Lung (tissue), 12 donors: ENCODE data around the gene FAM216A. TPM values are rescaled to one million over a fixed set of nuclear protein-coding genes. Genes with fewer than 3 reads are reported as not detected.

Experiments used
- ATAC-seq: fragments of 200-7000 bp; cut with Tn5 transposase; one replicate; pipeline ENCODE4 v1.9.1; 2020; ENCODE audit warnings: moderate number of reproducible peaks; ENCODE audit not compliant: insufficient read depth, low FRiP score
- DNase-seq, 3 donors: peaks; one replicate each; pipeline ENCODE4 v3.0.0-alpha.2; 2013 to 2017
- H3K27ac ChIP-seq, 2 donors: one replicate each; pipeline ENCODE4 v1.5.1; 2013; ENCODE audit warnings: mild to moderate bottlenecking in 2 of 2, moderate library complexity in 2 of 2, control low read depth in 1 of 2, inconsistent platforms in 1 of 2, low read depth in 1 of 2, low read length in 1 of 2
- H3K27me3 ChIP-seq, 3 donors: one replicate each; pipeline ENCODE4 v1.5.1; 2013; ENCODE audit warnings: low read length in 2 of 3; ENCODE audit not compliant: control insufficient read depth in 3 of 3, insufficient read depth in 3 of 3
- H3K36me3 ChIP-seq, 4 donors: one replicate each; pipeline ENCODE4 v1.5.1; 2013; ENCODE audit warnings: low read length in 4 of 4, mild to moderate bottlenecking in 1 of 4, moderate library complexity in 1 of 4; ENCODE audit not compliant: control insufficient read depth in 4 of 4, insufficient read depth in 4 of 4
- H3K4me1 ChIP-seq, 5 donors: one replicate each; pipeline ENCODE4 v1.5.1; 2013; ENCODE audit warnings: low read length in 5 of 5, mild to moderate bottlenecking in 2 of 5, moderate library complexity in 1 of 5; ENCODE audit not compliant: control insufficient read depth in 5 of 5, insufficient read depth in 5 of 5
- H3K4me3 ChIP-seq: one replicate; pipeline ENCODE4 v1.5.1; 2013; ENCODE audit warnings: mild to moderate bottlenecking, control low read depth, moderate library complexity
- H3K9ac ChIP-seq, 2 donors: one replicate each; pipeline ENCODE4 v1.5.1; 2013; ENCODE audit warnings: low read length in 2 of 2, control low read depth in 1 of 2; ENCODE audit not compliant: insufficient read depth in 1 of 2
- H3K9me3 ChIP-seq, 4 donors: one replicate each; pipeline ENCODE4 v1.5.1; 2013; ENCODE audit warnings: low read length in 3 of 4, mild to moderate bottlenecking in 1 of 4, moderate library complexity in 1 of 4; ENCODE audit not compliant: control insufficient read depth in 4 of 4, insufficient read depth in 3 of 4
- WGBS, 2 donors: extraction: QIAGEN DNeasy Blood & Tissue Kit; methylation state at CpG; one replicate each; pipeline ENCODE4 v1.1.7; 2013; 5-methylcytosine and 5-hydroxymethylcytosine counted together
- polyA plus RNA-seq, 2 donors: library from polyadenylated mRNA; stranded (reverse); fragments of 200-250 nt; gene quantifications; one replicate each; pipeline ENCODE4 v1.2.1, GENCODE V29; 2013
- total RNA-seq, 2 donors: library from RNA; depleted of rRNA in 1 of 2; stranded (reverse); fragments of >200 nt in 1 of 2; gene quantifications; one replicate each; pipeline ENCODE4 v1.2.1, GENCODE V29; 2014 to 2021
- TF ChIP-seq, protein P1 (sequence below): IDR thresholded peaks from 2 replicates; pipeline ENCODE4 v1.5.1; 2012; ENCODE audit warnings: mild to moderate bottlenecking; ENCODE audit errors: control extremely low read depth, extremely low read depth
- donor health status: control.
- donor health status: control.
- donor health status: Bipolar disorder and iron deficiency.
- donor health status: healthy.
- donor health status: DM: yes; HTN: yes; CAD: no.

FAM216A gene
- total and polyA plus RNA-seq, 4 donors: 2.9 to 6.4 (median 5.2) TPM

DNA sequence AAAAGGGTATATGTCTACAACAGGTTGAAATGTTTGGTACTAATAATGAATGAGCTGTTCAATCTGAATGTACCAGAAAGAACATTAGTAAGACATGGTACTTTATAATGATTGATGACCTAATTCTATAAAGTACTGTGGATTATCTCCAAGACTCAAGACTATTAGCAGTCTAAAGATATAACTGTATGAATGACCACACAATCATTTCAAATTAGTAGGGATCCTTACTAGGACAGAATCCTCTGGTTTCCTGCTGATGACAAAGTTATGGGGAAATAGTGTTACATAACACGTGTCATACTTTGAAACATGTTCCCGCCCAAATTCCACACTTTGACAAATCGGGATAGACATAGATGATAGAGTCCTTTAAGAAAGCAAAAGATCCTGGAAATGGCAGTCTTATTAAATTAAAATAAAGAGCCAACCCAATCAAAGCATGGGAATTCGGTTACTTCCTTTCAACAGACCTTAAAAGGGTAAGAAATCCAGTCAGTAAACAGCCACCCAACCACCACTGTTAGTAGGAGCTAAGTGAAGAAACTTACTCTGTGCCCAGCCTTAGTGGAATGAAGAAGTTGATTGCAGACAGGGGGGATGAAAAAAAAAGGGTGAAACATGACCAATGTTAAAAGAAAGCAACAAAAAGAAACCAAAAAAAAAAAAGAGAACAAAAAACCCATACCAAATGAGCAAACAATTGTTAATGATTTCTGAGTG lies 30.5 kb downstream of the FAM216A start:
- Histone ChIP-seq H3K9me3 (no peaks in the 10 kb centered on the region), H3K4me3 (no peak overlapping the region), H3K9ac (no peak overlapping the region), H3K36me3 (peaks cover 6 to 13% (median 9%) of the 10 kb centered on the region in 4 donors), H3K27me3 (no peaks in the 10 kb centered on the region), H3K27ac (peak overlapping the region in 1 of 2 donors; percentile 36), H3K4me1 (peaks cover 0 to 19% (median 5%) of the 10 kb centered on the region in 5 donors)
- DNase-seq (no peak), ATAC-seq (no peak)
- WGBS, 2 donors: 28 to 47% methylated on average over 4 of the region's 4 CpGs
- TF ChIP-seq, protein P1, sequence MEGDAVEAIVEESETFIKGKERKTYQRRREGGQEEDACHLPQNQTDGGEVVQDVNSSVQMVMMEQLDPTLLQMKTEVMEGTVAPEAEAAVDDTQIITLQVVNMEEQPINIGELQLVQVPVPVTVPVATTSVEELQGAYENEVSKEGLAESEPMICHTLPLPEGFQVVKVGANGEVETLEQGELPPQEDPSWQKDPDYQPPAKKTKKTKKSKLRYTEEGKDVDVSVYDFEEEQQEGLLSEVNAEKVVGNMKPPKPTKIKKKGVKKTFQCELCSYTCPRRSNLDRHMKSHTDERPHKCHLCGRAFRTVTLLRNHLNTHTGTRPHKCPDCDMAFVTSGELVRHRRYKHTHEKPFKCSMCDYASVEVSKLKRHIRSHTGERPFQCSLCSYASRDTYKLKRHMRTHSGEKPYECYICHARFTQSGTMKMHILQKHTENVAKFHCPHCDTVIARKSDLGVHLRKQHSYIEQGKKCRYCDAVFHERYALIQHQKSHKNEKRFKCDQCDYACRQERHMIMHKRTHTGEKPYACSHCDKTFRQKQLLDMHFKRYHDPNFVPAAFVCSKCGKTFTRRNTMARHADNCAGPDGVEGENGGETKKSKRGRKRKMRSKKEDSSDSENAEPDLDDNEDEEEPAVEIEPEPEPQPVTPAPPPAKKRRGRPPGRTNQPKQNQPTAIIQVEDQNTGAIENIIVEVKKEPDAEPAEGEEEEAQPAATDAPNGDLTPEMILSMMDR: no peak

DNA sequence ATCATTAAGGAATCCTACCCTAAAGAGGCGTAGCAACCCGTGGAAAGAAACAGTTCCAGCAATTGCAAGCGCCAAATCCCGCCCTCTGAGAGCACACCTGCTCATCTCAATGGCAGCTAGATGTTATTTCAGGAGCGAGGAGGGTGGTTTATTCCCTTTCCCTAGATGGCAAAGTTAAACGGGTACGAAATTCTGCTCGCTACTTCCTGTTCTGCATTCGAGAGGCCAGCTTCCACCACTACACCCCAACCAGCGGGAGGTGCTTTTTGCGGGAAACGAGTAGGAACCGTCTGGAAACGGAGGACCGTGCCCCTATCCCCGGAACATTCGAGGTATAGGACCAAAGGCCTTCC lies 32.7 kb downstream of the FAM216A start:
- H3K36me3 ChIP-seq: peaks cover 0 to 2% (median 0%) of the 10 kb centered on the region in 4 donors
- ATAC-seq (peak; percentile 23), DNase-seq (peak; percentile 32 to 48 (median 41))
- TF ChIP-seq, protein P1: no peak
- H3K9ac ChIP-seq: peak overlapping the region; percentile 44 to 95
- peak overlapping the region; percentile 89 to 98 for H3K27ac ChIP-seq
- no peaks in the 10 kb centered on the region for H3K27me3 ChIP-seq
- WGBS, 2 donors: 0% methylated on average over 17 of the region's 17 CpGs
- H3K4me3 ChIP-seq: peak overlapping the region; percentile 81
- no peaks in the 10 kb centered on the region for H3K9me3 ChIP-seq
- H3K4me1 ChIP-seq: peaks cover 0 to 19% (median 5%) of the 10 kb centered on the region in 5 donors

DNA sequence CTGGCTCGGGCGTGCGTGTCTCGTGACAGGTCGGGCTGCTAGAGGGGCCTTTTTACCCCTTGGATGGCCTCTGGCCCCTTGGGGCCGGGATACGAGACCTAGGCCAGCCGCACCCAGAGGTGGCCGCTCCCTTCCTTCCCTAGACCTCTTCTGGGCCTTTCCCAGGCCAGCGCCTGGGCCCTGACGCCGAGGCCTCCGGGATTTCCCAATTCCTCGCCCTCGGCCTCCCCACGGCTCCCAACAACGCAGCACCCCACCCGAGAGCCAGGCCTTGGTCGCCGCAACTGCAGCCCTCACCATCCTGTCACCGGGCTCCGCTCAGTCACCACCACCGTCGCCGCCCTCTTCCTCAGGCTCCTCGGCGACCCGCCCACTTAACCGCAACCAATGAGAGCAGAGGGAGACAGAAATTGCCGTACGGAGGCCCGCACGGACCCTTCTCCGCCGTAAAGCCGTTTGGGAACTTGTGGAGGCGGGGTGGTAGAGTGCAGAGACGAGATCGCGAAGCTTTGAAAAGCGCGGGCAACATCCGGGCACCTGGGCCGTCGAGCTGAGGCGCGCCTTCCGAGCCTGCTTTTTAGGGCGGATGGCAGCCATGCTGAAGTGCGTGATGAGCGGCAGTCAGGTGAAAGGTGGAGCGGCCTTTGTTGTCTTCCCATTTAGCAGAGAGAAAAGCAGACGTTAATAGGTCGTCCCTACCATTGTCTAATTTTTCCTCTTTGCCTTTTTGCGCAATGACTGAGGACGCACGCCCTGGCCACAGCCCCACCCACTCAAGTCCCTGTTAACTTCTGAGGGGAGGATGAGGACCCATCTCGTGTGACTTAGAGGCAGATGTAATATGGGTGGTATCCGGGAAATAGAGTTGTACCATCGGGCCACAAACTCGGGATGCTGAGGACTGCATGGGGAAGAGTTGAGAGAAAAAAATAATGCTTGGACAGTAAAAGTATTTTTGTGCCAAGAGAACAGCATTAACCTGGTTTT lies 33.4 kb downstream of the FAM216A start, which contains the start of the genes RAD9B and VPS29:
Gene RAD9B (plus strand): TSS at position 580 of the 987 bp plus-strand sequence. CDS start 7 bp downstream, at position 587.
Gene VPS29 (minus strand): TSS at position 360 of the 987 bp plus-strand sequence. CDS start 60 bp downstream, at position 300.
- 5% methylated on average over 61 of the region's 61 CpGs for WGBS, 2 donors
- H3K4me1 ChIP-seq: peaks cover 0 to 19% (median 5%) of the 10 kb centered on the region in 5 donors

More for the DNA sequence above, 33.4 kb downstream of the FAM216A start, which contains the start of the genes RAD9B and VPS29:
- ATAC-seq (peak; percentile 98), DNase-seq (peak; percentile 98 to 99 (median 98))
- TF ChIP-seq, protein P1: no peak
- H3K9ac ChIP-seq: peak within 1 kb of the TSS; percentile 44 to 95
- H3K27ac ChIP-seq: peak within 1 kb of the TSS; percentile 89 to 98
- no peaks in the 10 kb centered on the region for H3K9me3 ChIP-seq
- H3K4me3 ChIP-seq: peak within 1 kb of the TSS; percentile 81
- peaks cover 0 to 2% (median 0%) of the 10 kb centered on the region in 4 donors for H3K36me3 ChIP-seq
- no peaks in the 10 kb centered on the region for H3K27me3 ChIP-seq
